ENCODE measurements around the gene UBE2G2.

UBE2G2 gene

GRCh38 chr21:44813727-44814126 is 12.1 kb upstream of the UBE2G2 start:
- TF ChIP-seq FOXP2 (optimal IDR thresholded peaks at IDR 0.05; ENCODE audit: borderline replicate concordance, extremely low read depth, extremely low read length, insufficient read depth), result no peak
- TF ChIP-seq TAF1 (IDR thresholded peaks at IDR 0.05; ENCODE audit: borderline replicate concordance, insufficient read depth, low read length), result no peak
- TF ChIP-seq SIN3A (IDR thresholded peaks at IDR 0.05; ENCODE audit: borderline replicate concordance, insufficient read depth, low read length), result no peak
- no peak for TF ChIP-seq POLR2AphosphoS5 (IDR thresholded peaks at IDR 0.05; ENCODE audit: low read depth, low read length)
- TF ChIP-seq REST (IDR thresholded peaks at IDR 0.05; ENCODE audit: insufficient read depth in 1 of 2, low read depth in 2 of 2, low read length in 2 of 2), result no peak

GRCh38 chr21:44813149-44813548 is 11.5 kb upstream of the UBE2G2 start:
- TF ChIP-seq POLR2AphosphoS5 (IDR thresholded peaks at IDR 0.05; ENCODE audit: low read depth, low read length), result no peak
- no peak for TF ChIP-seq TAF1 (IDR thresholded peaks at IDR 0.05; ENCODE audit: borderline replicate concordance, insufficient read depth, low read length)
- no peak for TF ChIP-seq SIN3A (IDR thresholded peaks at IDR 0.05; ENCODE audit: borderline replicate concordance, insufficient read depth, low read length)
- TF ChIP-seq REST (IDR thresholded peaks at IDR 0.05; ENCODE audit: insufficient read depth in 1 of 2, low read depth in 2 of 2, low read length in 2 of 2), result no peak
- TF ChIP-seq FOXP2 (optimal IDR thresholded peaks at IDR 0.05; ENCODE audit: borderline replicate concordance, extremely low read depth, extremely low read length, insufficient read depth), result no peak

GRCh38 chr21:44812640-44813039 is 11.0 kb upstream of the UBE2G2 start:
- no peak for TF ChIP-seq POLR2AphosphoS5 (IDR thresholded peaks at IDR 0.05; ENCODE audit: low read depth, low read length)
- no peak for TF ChIP-seq SIN3A (IDR thresholded peaks at IDR 0.05; ENCODE audit: borderline replicate concordance, insufficient read depth, low read length)
- no peak for TF ChIP-seq FOXP2 (optimal IDR thresholded peaks at IDR 0.05; ENCODE audit: borderline replicate concordance, extremely low read depth, extremely low read length, insufficient read depth)
- TF ChIP-seq REST (IDR thresholded peaks at IDR 0.05; ENCODE audit: insufficient read depth in 1 of 2, low read depth in 2 of 2, low read length in 2 of 2), result no peak

GRCh38 chr21:44810779-44811178 is 9.2 kb upstream of the UBE2G2 start:
- no peak for TF ChIP-seq SIN3A (IDR thresholded peaks at IDR 0.05; ENCODE audit: borderline replicate concordance, insufficient read depth, low read length)
- TF ChIP-seq TAF1 (IDR thresholded peaks at IDR 0.05; ENCODE audit: borderline replicate concordance, insufficient read depth, low read length), result no peak
- no peak for TF ChIP-seq POLR2AphosphoS5 (IDR thresholded peaks at IDR 0.05; ENCODE audit: low read depth, low read length)
- TF ChIP-seq REST (IDR thresholded peaks at IDR 0.05; ENCODE audit: insufficient read depth in 1 of 2, low read depth in 2 of 2, low read length in 2 of 2), result no peak
- TF ChIP-seq FOXP2 (optimal IDR thresholded peaks at IDR 0.05; ENCODE audit: borderline replicate concordance, extremely low read depth, extremely low read length, insufficient read depth), result no peak

- TF ChIP-seq POLR2AphosphoS5 (IDR thresholded peaks at IDR 0.05; ENCODE audit: low read depth, low read length) (no peak), REST (IDR thresholded peaks at IDR 0.05; ENCODE audit: insufficient read depth in 1 of 2, low read depth in 2 of 2, low read length in 2 of 2) (no peak), TAF1 (IDR thresholded peaks at IDR 0.05; ENCODE audit: borderline replicate concordance, insufficient read depth, low read length) (no peak), SIN3A (IDR thresholded peaks at IDR 0.05; ENCODE audit: borderline replicate concordance, insufficient read depth, low read length) (no peak), FOXP2 (optimal IDR thresholded peaks at IDR 0.05; ENCODE audit: borderline replicate concordance, extremely low read depth, extremely low read length, insufficient read depth) (no peak)
Measured at GRCh38 chr21:44805859-44806258, 4.2 kb upstream of the UBE2G2 start.
